ENCODE results near the gene HOXC4.

GRCh38 chr12:54046809-54047159 lies 6.9 kb upstream of the HOXC4 start:
- TF ChIP-seq CTCF (IDR thresholded peaks at IDR 0.05) (no peak), POLR2A (IDR thresholded peaks at IDR 0.05) (no peak), POLR2AphosphoS5 (IDR thresholded peaks at IDR 0.05) (no peak)
